NCI-H146 treated with DMSO at 0.1 percent for 48 hours (cell line): ENCODE measurements around the gene ITGA5.
"Not testable (repeated sequence)": the region's sequence is repeated elsewhere in the genome, so short reads cannot be mapped to it uniquely, and the experiment has no call there.

Experiments used
- DNase-seq: peaks from one replicate; lab custom pipeline; 2025; ENCODE audit not compliant: unreplicated experiment; lab: John Stamatoyannopoulos, UW

Gene ITGA5

GRCh38 chr12:54356228-54356627 is 62.8 kb downstream of the ITGA5 start:
- no peak for DNase-seq

- no peak for DNase-seq
Measured at GRCh38 chr12:54355104-54355815, 63.8 kb downstream of the ITGA5 start.

GRCh38 chr12:54354271-54354670 is 64.8 kb downstream of the ITGA5 start:
- DNase-seq, result not testable (repeated sequence)

- DNase-seq, result no peak
Measured at GRCh38 chr12:54352891-54353874, 65.9 kb downstream of the ITGA5 start.

- DNase-seq, result peak; percentile 47
Measured at GRCh38 chr12:54352022-54352531, 67.0 kb downstream of the ITGA5 start.

GRCh38 chr12:54351341-54351740 is 67.7 kb downstream of the ITGA5 start:
- no peak for DNase-seq

GRCh38 chr12:54350743-54351142 is 68.3 kb downstream of the ITGA5 start:
- no peak for DNase-seq

GRCh38 chr12:54349679-54350078 is 69.4 kb downstream of the ITGA5 start:
- no peak for DNase-seq

GRCh38 chr12:54349036-54349435 is 70.0 kb downstream of the ITGA5 start:
- no peak for DNase-seq
